ENCODE measurements around the gene NRP2.
A peak's percentile ranks its signal among the peaks of the same experiment; 100 is the strongest.

The NRP2 gene

GRCh38 chr2:205682239-205682970, at the start of gene NRP2:
Gene NRP2 (plus strand): TSS chr2:205682501. CDS start chr2:205683291, 790 bp downstream.
- peak; percentile 74 for DNase-seq (ENCODE audit: low spot score)

- no peak for DNase-seq (ENCODE audit: low spot score)
These were observed 48.3 kb upstream of the NRP2 start for GRCh38 chr2:205633994-205634393.

GRCh38 chr2:205636549-205637319, 45.6 kb upstream of the NRP2 start:
- no peak for DNase-seq (ENCODE audit: low spot score)

- DNase-seq (ENCODE audit: low spot score): no peak
These were observed 45.0 kb upstream of the NRP2 start for GRCh38 chr2:205637320-205637602.

- DNase-seq (ENCODE audit: low spot score): no peak
These were observed 44.4 kb upstream of the NRP2 start for GRCh38 chr2:205637779-205638503.

- no peak for DNase-seq (ENCODE audit: low spot score)
These were observed 41.6 kb upstream of the NRP2 start for GRCh38 chr2:205640716-205641115.

- no peak for DNase-seq (ENCODE audit: low spot score)
These were observed 39.5 kb upstream of the NRP2 start for GRCh38 chr2:205642599-205643356.

GRCh38 chr2:205643391-205643885, 38.9 kb upstream of the NRP2 start:
- DNase-seq (ENCODE audit: low spot score): no peak

GRCh38 chr2:205644018-205644417, 38.3 kb upstream of the NRP2 start:
- no peak for DNase-seq (ENCODE audit: low spot score)

- no peak for DNase-seq (ENCODE audit: low spot score)
These were observed 35.6 kb upstream of the NRP2 start for GRCh38 chr2:205646680-205647079.

GRCh38 chr2:205650450-205650849, 31.9 kb upstream of the NRP2 start:
- peak; percentile 93 for DNase-seq (ENCODE audit: low spot score)

- DNase-seq (ENCODE audit: low spot score): no peak
These were observed 31.4 kb upstream of the NRP2 start for GRCh38 chr2:205650931-205651330.

GRCh38 chr2:205651719-205652118, 30.6 kb upstream of the NRP2 start:
- no peak for DNase-seq (ENCODE audit: low spot score)

- peak; percentile 71 for DNase-seq (ENCODE audit: low spot score)
These were observed 27.3 kb upstream of the NRP2 start for GRCh38 chr2:205654878-205655605.

GRCh38 chr2:205655779-205656456, 26.4 kb upstream of the NRP2 start:
- DNase-seq (ENCODE audit: low spot score): no peak

- no peak for DNase-seq (ENCODE audit: low spot score)
These were observed 25.8 kb upstream of the NRP2 start for GRCh38 chr2:205656461-205656860.

- DNase-seq (ENCODE audit: low spot score): no peak
These were observed 25.4 kb upstream of the NRP2 start for GRCh38 chr2:205656941-205657340.

- DNase-seq (ENCODE audit: low spot score): peak; percentile 75
These were observed 24.7 kb upstream of the NRP2 start for GRCh38 chr2:205657579-205657978.

GRCh38 chr2:205658068-205658467, 24.2 kb upstream of the NRP2 start:
- DNase-seq (ENCODE audit: low spot score): no peak

GRCh38 chr2:205658572-205658971, 23.7 kb upstream of the NRP2 start:
- DNase-seq (ENCODE audit: low spot score): no peak

GRCh38 chr2:205659922-205660321, 22.4 kb upstream of the NRP2 start:
- no peak for DNase-seq (ENCODE audit: low spot score)

Measured in AG08395 (cell line).